ENCODE measurements around the gene OR52B2.
A peak's percentile ranks its signal among the peaks of the same experiment; 100 is the strongest.

OR52B2 gene

GRCh38 chr11:6203327-6203726 is 33.2 kb upstream of the OR52B2 start:
- Histone ChIP-seq H3K27me3 (no peaks in the 10 kb centered on the region), H3K4me3 (no peak overlapping the region), H3K36me3 (peaks cover 0 to 42% (median 27%) of the 10 kb centered on the region in 3 donors), H3K9me3 (no peaks in the 10 kb centered on the region), H3K27ac (no peak overlapping the region), H3K4me1 (no peaks in the 10 kb centered on the region)
- intact Hi-C loops (cut with DNase I; ENCODE audit: low total_unique reads), result no loop called here
- no peak for DNase-seq
- TF ChIP-seq CTCF (IDR thresholded peaks at IDR 0.05), result no peak

DNA sequence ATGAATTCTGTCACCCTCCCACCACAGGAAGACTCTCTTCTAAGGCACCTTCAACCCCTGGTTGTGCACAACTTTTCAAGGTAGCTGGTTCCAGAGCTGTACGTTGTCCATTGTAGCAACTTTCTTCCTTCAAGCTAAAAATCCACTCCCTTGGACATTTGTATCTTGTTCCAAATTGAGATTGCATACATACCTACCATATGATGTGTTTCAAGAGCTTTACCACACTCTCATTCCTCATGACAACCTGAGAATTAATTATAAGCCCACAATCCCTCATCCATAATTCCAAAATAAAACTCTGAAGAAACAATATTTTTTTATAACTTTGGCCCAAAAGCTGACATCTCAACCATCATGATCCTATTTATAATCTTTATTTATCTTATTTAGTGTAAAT is 31.9 kb upstream of the OR52B2 start:
- TF ChIP-seq CTCF (IDR thresholded peaks at IDR 0.05), result no peak
- intact Hi-C loops (cut with DNase I; ENCODE audit: low total_unique reads), result no loop called here
- no peak for DNase-seq
- Histone ChIP-seq H3K4me1 (no peaks in the 10 kb centered on the region), H3K27me3 (no peaks in the 10 kb centered on the region), H3K9me3 (no peaks in the 10 kb centered on the region), H3K27ac (no peak overlapping the region), H3K4me3 (no peak overlapping the region), H3K36me3 (peaks cover 0 to 30% (median 15%) of the 10 kb centered on the region in 3 donors)

- Histone ChIP-seq H3K27me3 (no peaks in the 10 kb centered on the region), H3K9me3 (no peaks in the 10 kb centered on the region), H3K27ac (no peak overlapping the region), H3K4me1 (no peaks in the 10 kb centered on the region), H3K36me3 (peaks cover 0 to 27% (median 15%) of the 10 kb centered on the region in 3 donors), H3K4me3 (no peak overlapping the region)
- intact Hi-C loops (cut with DNase I; ENCODE audit: low total_unique reads), result no loop called here
- DNase-seq, result no peak
- TF ChIP-seq CTCF (IDR thresholded peaks at IDR 0.05), result no peak
Measured at GRCh38 chr11:6201481-6201880, 31.4 kb upstream of the OR52B2 start.

DNA sequence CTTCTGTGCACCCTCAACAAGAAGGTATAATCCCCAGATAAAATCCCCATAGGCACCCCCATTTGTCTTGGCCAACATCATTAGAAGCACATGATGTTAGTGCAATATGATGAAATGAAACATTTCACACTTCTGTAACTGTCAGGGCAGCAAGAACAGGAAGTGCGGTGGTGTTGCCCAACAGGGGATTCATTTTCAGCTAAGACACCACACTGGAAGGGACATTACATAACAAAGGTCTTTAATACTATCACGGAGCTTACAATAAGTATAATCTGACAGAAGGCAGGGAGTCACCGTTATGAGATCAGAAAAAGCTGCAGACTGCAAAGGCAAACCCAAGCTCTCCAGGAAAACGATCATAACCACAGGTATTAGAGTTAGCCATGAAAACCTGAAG is 30.8 kb upstream of the OR52B2 start:
- Histone ChIP-seq H3K27me3 (no peaks in the 10 kb centered on the region), H3K4me1 (no peaks in the 10 kb centered on the region), H3K4me3 (no peak overlapping the region), H3K36me3 (peaks cover 0 to 22% (median 15%) of the 10 kb centered on the region in 3 donors), H3K27ac (no peak overlapping the region), H3K9me3 (no peaks in the 10 kb centered on the region)
- peak in 1 of 2 donors; percentile 79 for DNase-seq
- no peak for TF ChIP-seq CTCF (IDR thresholded peaks at IDR 0.05)
- intact Hi-C loops (cut with DNase I; ENCODE audit: low total_unique reads), result no loop called here

DNA sequence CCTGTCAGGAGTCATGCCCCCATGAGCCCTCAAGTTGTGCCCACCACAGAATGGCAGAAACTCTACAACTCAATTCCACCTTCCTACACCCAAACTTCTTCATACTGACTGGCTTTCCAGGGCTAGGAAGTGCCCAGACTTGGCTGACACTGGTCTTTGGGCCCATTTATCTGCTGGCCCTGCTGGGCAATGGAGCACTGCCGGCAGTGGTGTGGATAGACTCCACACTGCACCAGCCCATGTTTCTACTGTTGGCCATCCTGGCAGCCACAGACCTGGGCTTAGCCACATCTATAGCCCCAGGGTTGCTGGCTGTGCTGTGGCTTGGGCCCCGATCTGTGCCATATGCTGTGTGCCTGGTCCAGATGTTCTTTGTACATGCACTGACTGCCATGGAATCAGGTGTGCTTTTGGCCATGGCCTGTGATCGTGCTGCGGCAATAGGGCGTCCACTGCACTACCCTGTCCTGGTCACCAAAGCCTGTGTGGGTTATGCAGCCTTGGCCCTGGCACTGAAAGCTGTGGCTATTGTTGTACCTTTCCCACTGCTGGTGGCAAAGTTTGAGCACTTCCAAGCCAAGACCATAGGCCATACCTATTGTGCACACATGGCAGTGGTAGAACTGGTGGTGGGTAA is 29.2 kb upstream of the OR52B2 start, which contains the start of gene OR52W1:
Gene OR52W1 (plus strand): TSS at position 51 of the 637 bp plus-strand sequence. CDS start 0 bp downstream, at position 51.
- no peaks in the 10 kb centered on the region for H3K27me3 ChIP-seq
- TF ChIP-seq CTCF (IDR thresholded peaks at IDR 0.05), result no peak
- intact Hi-C loops (cut with DNase I; ENCODE audit: low total_unique reads), result no loop called here
- H3K4me1 ChIP-seq, result no peaks in the 10 kb centered on the region
- H3K4me3 ChIP-seq, result no peak within 1 kb of the TSS
- H3K27ac ChIP-seq, result no peak within 1 kb of the TSS
- H3K9me3 ChIP-seq, result no peaks in the 10 kb centered on the region
- peaks cover 0 to 5% (median under 1%) of the 10 kb centered on the region in 3 donors for H3K36me3 ChIP-seq
- DNase-seq, result no peak

Measured in tibial artery (tissue), 4 donors.